ENCODE measurements around the gene AGBL4. TPM values are rescaled to one million over a fixed set of nuclear protein-coding genes. Genes with fewer than 3 reads are reported as not detected.

Gene AGBL4
- total RNA-seq, 1 experiment from 2014 or later: 0.10 TPM

- peak; percentile 22 to 54 for DNase-seq
- no peaks in the 10 kb centered on the region for H3K4me1 ChIP-seq
- H3K4me3 ChIP-seq: no peak overlapping the region
- H3K27ac ChIP-seq: no peak overlapping the region
- H3K9me3 ChIP-seq (replicated peaks): no peaks in the 10 kb centered on the region
- no peaks in the 10 kb centered on the region for H3K36me3 ChIP-seq
- H3K27me3 ChIP-seq: no peaks in the 10 kb centered on the region
Measured at GRCh38 chr1:48916130-48917069, 1107.4 kb downstream of the AGBL4 start.

- Histone ChIP-seq H3K27ac (no peak overlapping the region), H3K9me3 (replicated peaks) (no peaks in the 10 kb centered on the region), H3K36me3 (no peaks in the 10 kb centered on the region), H3K27me3 (no peaks in the 10 kb centered on the region), H3K4me1 (no peaks in the 10 kb centered on the region), H3K4me3 (no peak overlapping the region)
- DNase-seq: no peak
Measured at GRCh38 chr1:48908606-48909005, 1115.1 kb downstream of the AGBL4 start.

GRCh38 chr1:48906729-48907128, 1117.0 kb downstream of the AGBL4 start:
- Histone ChIP-seq H3K4me3 (no peak overlapping the region), H3K27me3 (no peaks in the 10 kb centered on the region), H3K27ac (no peak overlapping the region), H3K36me3 (no peaks in the 10 kb centered on the region), H3K9me3 (replicated peaks) (no peaks in the 10 kb centered on the region), H3K4me1 (no peaks in the 10 kb centered on the region)
- no peak for DNase-seq

- no peak overlapping the region for H3K4me3 ChIP-seq
- H3K4me1 ChIP-seq: no peaks in the 10 kb centered on the region
- DNase-seq: no peak
- H3K27ac ChIP-seq: no peak overlapping the region
- no peaks in the 10 kb centered on the region for H3K9me3 ChIP-seq (replicated peaks)
- no peaks in the 10 kb centered on the region for H3K36me3 ChIP-seq
- H3K27me3 ChIP-seq: no peaks in the 10 kb centered on the region
Measured at GRCh38 chr1:48906164-48906563, 1117.6 kb downstream of the AGBL4 start.

GRCh38 chr1:48903291-48903690, 1120.5 kb downstream of the AGBL4 start:
- no peaks in the 10 kb centered on the region for H3K9me3 ChIP-seq (replicated peaks)
- H3K27ac ChIP-seq: no peak overlapping the region
- H3K27me3 ChIP-seq: no peaks in the 10 kb centered on the region
- H3K4me3 ChIP-seq: no peak overlapping the region
- no peaks in the 10 kb centered on the region for H3K4me1 ChIP-seq
- H3K36me3 ChIP-seq: no peaks in the 10 kb centered on the region
- DNase-seq: no peak

- Histone ChIP-seq H3K4me3 (no peak overlapping the region), H3K9me3 (replicated peaks) (no peaks in the 10 kb centered on the region), H3K4me1 (no peaks in the 10 kb centered on the region), H3K36me3 (no peaks in the 10 kb centered on the region), H3K27ac (no peak overlapping the region), H3K27me3 (no peaks in the 10 kb centered on the region)
- DNase-seq: no peak
Measured at GRCh38 chr1:48898894-48899293, 1124.9 kb downstream of the AGBL4 start.

- H3K4me3 ChIP-seq: no peak overlapping the region
- no peak overlapping the region for H3K27ac ChIP-seq
- no peaks in the 10 kb centered on the region for H3K36me3 ChIP-seq
Measured at GRCh38 chr1:48889615-48890014, 1134.1 kb downstream of the AGBL4 start.

GRCh38 chr1:48889082-48889481, 1134.7 kb downstream of the AGBL4 start:
- Histone ChIP-seq H3K4me3 (no peak overlapping the region), H3K27ac (no peak overlapping the region), H3K27me3 (no peaks in the 10 kb centered on the region; the same call in none of the 2 replicates)

More at GRCh38 chr1:48889615-48890014, 1134.1 kb downstream of the AGBL4 start:
- Histone ChIP-seq H3K9me3 (replicated peaks) (no peaks in the 10 kb centered on the region), H3K27me3 (no peaks in the 10 kb centered on the region; the same call in none of the 2 replicates), H3K4me1 (no peaks in the 10 kb centered on the region)
- DNase-seq: no peak

GRCh38 chr1:48887796-48888195, 1136.0 kb downstream of the AGBL4 start:
- H3K4me3 ChIP-seq: no peak overlapping the region
- H3K36me3 ChIP-seq: no peaks in the 10 kb centered on the region
- no peaks in the 10 kb centered on the region for H3K9me3 ChIP-seq (replicated peaks)
- DNase-seq: no peak
- H3K27me3 ChIP-seq: no peaks in the 10 kb centered on the region; the same call in none of the 2 replicates
- no peaks in the 10 kb centered on the region for H3K4me1 ChIP-seq
- no peak overlapping the region for H3K27ac ChIP-seq

More at GRCh38 chr1:48889082-48889481, 1134.7 kb downstream of the AGBL4 start:
- DNase-seq: no peak
- H3K36me3 ChIP-seq: no peaks in the 10 kb centered on the region
- no peaks in the 10 kb centered on the region for H3K4me1 ChIP-seq
- no peaks in the 10 kb centered on the region for H3K9me3 ChIP-seq (replicated peaks)

GRCh38 chr1:48882020-48882419, 1141.7 kb downstream of the AGBL4 start:
- no peak overlapping the region for H3K4me3 ChIP-seq
- no peaks in the 10 kb centered on the region for H3K4me1 ChIP-seq

GRCh38 chr1:48878191-48878940, 1145.4 kb downstream of the AGBL4 start:
- H3K27ac ChIP-seq: no peak overlapping the region
- H3K27me3 ChIP-seq: no peaks in the 10 kb centered on the region
- no peaks in the 10 kb centered on the region for H3K36me3 ChIP-seq
- H3K4me1 ChIP-seq: no peaks in the 10 kb centered on the region
- DNase-seq: no peak
- H3K4me3 ChIP-seq: no peak overlapping the region
- H3K9me3 ChIP-seq (replicated peaks): no peaks in the 10 kb centered on the region

More at GRCh38 chr1:48882020-48882419, 1141.7 kb downstream of the AGBL4 start:
- no peak overlapping the region for H3K27ac ChIP-seq
- DNase-seq: no peak
- H3K27me3 ChIP-seq: no peaks in the 10 kb centered on the region
- no peaks in the 10 kb centered on the region for H3K36me3 ChIP-seq
- H3K9me3 ChIP-seq (replicated peaks): no peaks in the 10 kb centered on the region

GRCh38 chr1:48876330-48876785, 1147.4 kb downstream of the AGBL4 start:
- no peak overlapping the region for H3K4me3 ChIP-seq
- DNase-seq: no peak
- no peaks in the 10 kb centered on the region for H3K27me3 ChIP-seq
- H3K4me1 ChIP-seq: no peaks in the 10 kb centered on the region
- H3K9me3 ChIP-seq (replicated peaks): no peaks in the 10 kb centered on the region
- no peaks in the 10 kb centered on the region for H3K36me3 ChIP-seq
- H3K27ac ChIP-seq: no peak overlapping the region

GRCh38 chr1:48875552-48876329, 1148.0 kb downstream of the AGBL4 start:
- Histone ChIP-seq H3K9me3 (replicated peaks) (no peaks in the 10 kb centered on the region), H3K4me1 (no peaks in the 10 kb centered on the region), H3K36me3 (no peaks in the 10 kb centered on the region), H3K27ac (no peak overlapping the region), H3K4me3 (no peak overlapping the region), H3K27me3 (no peaks in the 10 kb centered on the region)
- no peak for DNase-seq

- Histone ChIP-seq H3K4me3 (no peak overlapping the region), H3K27ac (no peak overlapping the region), H3K27me3 (no peaks in the 10 kb centered on the region), H3K36me3 (no peaks in the 10 kb centered on the region), H3K9me3 (replicated peaks) (no peaks in the 10 kb centered on the region), H3K4me1 (no peaks in the 10 kb centered on the region)
- no peak for DNase-seq
Measured at GRCh38 chr1:48873944-48874343, 1149.8 kb downstream of the AGBL4 start.

Measured in SJCRH30 (cell line).